SK-N-SH treated with all-trans-retinoic acid at 6 μM for 48 hours (cell line): ENCODE results near the gene AMTN.
A peak's percentile ranks its signal among the peaks of the same experiment; 100 is the strongest.

Experiments
- ATAC-seq: fragments of 200-7000 bp; cut with Tn5 transposase; 3 replicates; pipeline ENCODE4 v1.9.1; 2020; ENCODE audit warnings: mild to moderate bottlenecking, moderate library complexity
- ARNTL ChIP-seq: fragments of 450-650 bp; formaldehyde crosslinking; IDR thresholded peaks from 2 replicates; pipeline ENCODE4 v1.5.0; 2020; ENCODE audit warnings: low read depth, mild to moderate bottlenecking, moderate library complexity, borderline replicate concordance
- BACH2 ChIP-seq: fragments of 250-450 bp; sonication (Bioruptor Pico); IDR thresholded peaks from 2 replicates; pipeline ENCODE4 v1.9.0; 2021; ENCODE audit warnings: mild to moderate bottlenecking, borderline replicate concordance
- CSDC2 ChIP-seq: fragments of 250-450 bp; sonication (Bioruptor Pico); IDR thresholded peaks from 2 replicates; pipeline ENCODE4 v1.5.0; 2020; ENCODE audit warnings: mild to moderate bottlenecking, moderate library complexity
- CSRNP3 ChIP-seq: fragments of 250-450 bp; sonication (Bioruptor Pico); IDR thresholded peaks from 2 replicates; pipeline ENCODE4 v1.5.1; 2021; ENCODE audit warnings: mild to moderate bottlenecking, moderate library complexity
- ESRRG ChIP-seq: fragments of 250-450 bp; sonication (Bioruptor Pico); IDR thresholded peaks from 2 replicates; pipeline ENCODE4 v1.6.1; 2021; ENCODE audit warnings: mild to moderate bottlenecking
- GLIS3 ChIP-seq: fragments of 250-450 bp; sonication (Bioruptor Pico); IDR thresholded peaks from 2 replicates; pipeline ENCODE4 v1.5.0; 2020; ENCODE audit warnings: mild to moderate bottlenecking, moderate library complexity
- ISL1 ChIP-seq: fragments of 250-450 bp; sonication (Bioruptor Pico); IDR thresholded peaks from 2 replicates; pipeline ENCODE4 v2.1.2; 2022; ENCODE audit warnings: mild to moderate bottlenecking, moderate library complexity
- OSR1 ChIP-seq: fragments of 250-450 bp; sonication (Bioruptor Pico); IDR thresholded peaks from 2 replicates; pipeline ENCODE4 v1.8.0; 2022; ENCODE audit warnings: moderate library complexity, mild to moderate bottlenecking, inconsistent platforms
- PATZ1 ChIP-seq: fragments of 250-450 bp; sonication (Bioruptor Pico); IDR thresholded peaks from 2 replicates; pipeline ENCODE4 v1.8.0; 2020; ENCODE audit warnings: mild to moderate bottlenecking, moderate library complexity, borderline replicate concordance
- PPARA ChIP-seq: fragments of 250-450 bp; sonication (Bioruptor Pico); IDR thresholded peaks from 2 replicates; pipeline ENCODE4 v1.5.0; 2020; ENCODE audit warnings: mild to moderate bottlenecking, borderline replicate concordance
- RARB ChIP-seq: fragments of 250-450 bp; sonication (Bioruptor Pico); IDR thresholded peaks from 2 replicates; pipeline ENCODE4 v1.8.0; 2021; ENCODE audit warnings: mild to moderate bottlenecking, moderate library complexity
- SNAI2 ChIP-seq: fragments of 250-450 bp; sonication (Bioruptor Pico); IDR thresholded peaks from 2 replicates; pipeline ENCODE4 v1.5.0; 2020; ENCODE audit warnings: mild to moderate bottlenecking, moderate library complexity
- TOX ChIP-seq: fragments of 250-450 bp; sonication (Bioruptor Pico); IDR thresholded peaks from 2 replicates; pipeline ENCODE4 v1.8.0; 2021; ENCODE audit warnings: mild to moderate bottlenecking, moderate library complexity, borderline replicate concordance
- TSHZ2 ChIP-seq: fragments of 250-450 bp; sonication (Bioruptor Pico); IDR thresholded peaks from 2 replicates; pipeline ENCODE4 v1.5.0; 2020; ENCODE audit warnings: mild to moderate bottlenecking, moderate library complexity
- ZC3H10 ChIP-seq: fragments of 250-450 bp; sonication (Bioruptor Pico); IDR thresholded peaks from 2 replicates; pipeline ENCODE4 v1.5.1; 2021; ENCODE audit warnings: mild to moderate bottlenecking, moderate library complexity
- ZFP3 ChIP-seq: fragments of 250-450 bp; sonication (Bioruptor Pico); IDR thresholded peaks from 2 replicates; pipeline ENCODE4 v1.5.0; 2020; ENCODE audit warnings: mild to moderate bottlenecking, moderate library complexity
- ZFP30 ChIP-seq: fragments of 450-650 bp; formaldehyde crosslinking; IDR thresholded peaks from 2 replicates; pipeline ENCODE4 v1.5.0; 2022; ENCODE audit warnings: mild to moderate bottlenecking, moderate library complexity
- ZNF565 ChIP-seq: fragments of 450-650 bp; formaldehyde crosslinking; conservative IDR thresholded peaks from 2 replicates; pipeline ENCODE4 v1.5.0; 2020; ENCODE audit warnings: low read depth, mild to moderate bottlenecking, moderate library complexity
- ZNF70 ChIP-seq: fragments of 450-650 bp; formaldehyde crosslinking; IDR thresholded peaks from 2 replicates; pipeline ENCODE4 v1.5.0; 2020; ENCODE audit warnings: mild to moderate bottlenecking, moderate library complexity
- ZNF8 ChIP-seq: fragments of 450-650 bp; formaldehyde crosslinking; IDR thresholded peaks from 2 replicates; pipeline ENCODE4 v1.5.0; 2020; ENCODE audit warnings: mild to moderate bottlenecking, moderate library complexity
- TF ChIP-seq, protein P1 (sequence below): fragments of 250-450 bp; sonication (Bioruptor Pico); IDR thresholded peaks from 2 replicates; pipeline ENCODE4 v1.5.1; 2020; ENCODE audit warnings: low read depth, mild to moderate bottlenecking, moderate library complexity
- TF ChIP-seq, protein P2 (sequence below): fragments of 250-450 bp; sonication (Bioruptor Pico); IDR thresholded peaks from 2 replicates; pipeline ENCODE4 v1.8.0; 2021; ENCODE audit warnings: low read depth, mild to moderate bottlenecking, moderate library complexity, borderline replicate concordance

Gene AMTN

GRCh38 chr4:70504733-70505132 is 13.6 kb upstream of the AMTN start:
- no peak for TF ChIP-seq ZFP30 (CRISPR knock-in tag)
- no peak for TF ChIP-seq ISL1 (CRISPR knock-in tag)
- TF ChIP-seq BACH2 (CRISPR knock-in tag): no peak
- TF ChIP-seq ZNF70 (CRISPR knock-in tag): no peak
- no peak for TF ChIP-seq ZC3H10
- TF ChIP-seq GLIS3 (CRISPR knock-in tag): no peak
- no peak for TF ChIP-seq PPARA
- TF ChIP-seq ZNF8 (CRISPR knock-in tag): no peak
- no peak for TF ChIP-seq ARNTL (CRISPR knock-in tag)
- no peak for TF ChIP-seq RARB (CRISPR knock-in tag)
- TF ChIP-seq, protein P1, sequence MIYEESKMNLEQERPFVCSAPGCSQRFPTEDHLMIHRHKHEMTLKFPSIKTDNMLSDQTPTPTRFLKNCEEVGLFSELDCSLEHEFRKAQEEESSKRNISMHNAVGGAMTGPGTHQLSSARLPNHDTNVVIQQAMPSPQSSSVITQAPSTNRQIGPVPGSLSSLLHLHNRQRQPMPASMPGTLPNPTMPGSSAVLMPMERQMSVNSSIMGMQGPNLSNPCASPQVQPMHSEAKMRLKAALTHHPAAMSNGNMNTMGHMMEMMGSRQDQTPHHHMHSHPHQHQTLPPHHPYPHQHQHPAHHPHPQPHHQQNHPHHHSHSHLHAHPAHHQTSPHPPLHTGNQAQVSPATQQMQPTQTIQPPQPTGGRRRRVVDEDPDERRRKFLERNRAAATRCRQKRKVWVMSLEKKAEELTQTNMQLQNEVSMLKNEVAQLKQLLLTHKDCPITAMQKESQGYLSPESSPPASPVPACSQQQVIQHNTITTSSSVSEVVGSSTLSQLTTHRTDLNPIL (CRISPR knock-in tag): no peak
- TF ChIP-seq TOX (CRISPR knock-in tag): no peak
- TF ChIP-seq SNAI2 (CRISPR knock-in tag): no peak
- TF ChIP-seq ESRRG (CRISPR knock-in tag): no peak
- no peak for TF ChIP-seq PATZ1 (CRISPR knock-in tag)
- TF ChIP-seq ZNF565 (CRISPR knock-in tag): no peak
- no peak for TF ChIP-seq CSDC2
- TF ChIP-seq, protein P2, sequence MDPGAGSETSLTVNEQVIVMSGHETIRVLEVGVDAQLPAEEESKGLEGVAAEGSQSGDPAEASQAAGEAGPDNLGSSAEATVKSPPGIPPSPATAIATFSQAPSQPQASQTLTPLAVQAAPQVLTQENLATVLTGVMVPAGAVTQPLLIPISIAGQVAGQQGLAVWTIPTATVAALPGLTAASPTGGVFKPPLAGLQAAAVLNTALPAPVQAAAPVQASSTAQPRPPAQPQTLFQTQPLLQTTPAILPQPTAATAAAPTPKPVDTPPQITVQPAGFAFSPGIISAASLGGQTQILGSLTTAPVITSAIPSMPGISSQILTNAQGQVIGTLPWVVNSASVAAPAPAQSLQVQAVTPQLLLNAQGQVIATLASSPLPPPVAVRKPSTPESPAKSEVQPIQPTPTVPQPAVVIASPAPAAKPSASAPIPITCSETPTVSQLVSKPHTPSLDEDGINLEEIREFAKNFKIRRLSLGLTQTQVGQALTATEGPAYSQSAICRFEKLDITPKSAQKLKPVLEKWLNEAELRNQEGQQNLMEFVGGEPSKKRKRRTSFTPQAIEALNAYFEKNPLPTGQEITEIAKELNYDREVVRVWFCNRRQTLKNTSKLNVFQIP (CRISPR knock-in tag): no peak
- no peak for TF ChIP-seq TSHZ2 (CRISPR knock-in tag)
- ATAC-seq: no peak

DNA sequence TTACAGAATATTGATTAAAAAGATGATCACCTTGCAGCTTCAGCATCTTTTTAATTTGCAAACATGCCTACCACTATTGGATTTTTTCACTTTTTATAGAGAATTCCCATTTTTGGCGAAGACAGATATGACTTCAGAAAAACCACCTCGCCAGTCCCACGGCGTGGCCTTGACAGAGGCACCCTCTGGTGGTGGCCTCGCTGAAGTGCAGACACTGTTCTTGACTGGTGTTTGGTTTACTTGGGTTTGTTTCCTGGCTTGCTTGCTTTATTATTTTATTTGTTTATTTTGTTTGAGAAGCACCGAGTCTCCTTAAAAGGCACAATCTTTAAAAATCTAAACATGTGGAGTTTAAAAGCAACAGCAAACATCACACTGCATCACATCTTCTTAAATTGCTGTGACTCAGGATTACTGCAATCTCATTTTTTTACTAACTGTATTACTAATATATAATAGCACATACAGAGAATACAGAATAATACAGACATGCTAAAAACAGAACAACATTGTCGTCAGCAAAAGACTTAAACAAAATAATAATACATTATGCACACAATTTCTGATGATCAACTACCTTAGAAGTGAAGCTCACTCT is 13.1 kb upstream of the AMTN start:
- no peak for TF ChIP-seq ISL1 (CRISPR knock-in tag)
- no peak for TF ChIP-seq ZNF70 (CRISPR knock-in tag)
- TF ChIP-seq GLIS3 (CRISPR knock-in tag): no peak
- no peak for TF ChIP-seq RARB (CRISPR knock-in tag)
- TF ChIP-seq ESRRG (CRISPR knock-in tag): no peak
- no peak for TF ChIP-seq BACH2 (CRISPR knock-in tag)
- no peak for TF ChIP-seq ZFP30 (CRISPR knock-in tag)
- TF ChIP-seq, protein P2 (CRISPR knock-in tag): no peak
- no peak for TF ChIP-seq PATZ1 (CRISPR knock-in tag)
- no peak for TF ChIP-seq ZFP3 (CRISPR knock-in tag)
- no peak for TF ChIP-seq OSR1 (CRISPR knock-in tag)
- TF ChIP-seq SNAI2 (CRISPR knock-in tag): no peak
- TF ChIP-seq CSRNP3: no peak
- TF ChIP-seq, protein P1 (CRISPR knock-in tag): no peak
- TF ChIP-seq TOX (CRISPR knock-in tag): no peak
- TF ChIP-seq ZC3H10: no peak
- TF ChIP-seq, all 23 proteins: peak for 0
- peak; percentile 91 for ATAC-seq
